ENCODE measurements around the gene PRPS2.

PRPS2 gene

DNA sequence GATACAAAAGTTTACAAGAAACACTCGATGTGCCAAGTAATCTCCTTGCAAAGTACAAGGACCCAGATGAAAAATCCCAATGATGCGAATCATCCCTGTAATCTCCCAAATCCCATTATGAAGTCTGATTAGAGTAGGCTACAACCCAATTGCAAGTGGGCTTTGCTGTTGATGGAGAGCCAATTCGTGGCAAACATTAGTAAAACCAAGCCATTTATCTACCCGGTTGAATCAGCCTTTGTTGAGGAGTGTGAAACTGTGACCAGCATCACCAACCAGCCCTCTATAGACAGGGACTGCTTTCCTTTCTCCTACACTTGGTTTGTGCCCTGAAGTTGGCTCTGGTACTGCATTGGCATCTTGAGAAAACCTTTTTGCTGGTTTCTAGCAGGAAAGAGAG is 1.2 kb upstream of the PRPS2 start:
- no peaks in the 10 kb centered on the region for H3K36me3 ChIP-seq (ENCODE audit: insufficient read depth, low read length)
- peaks cover 10% of the 10 kb centered on the region for H3K27me3 ChIP-seq (ENCODE audit: insufficient read depth, low read length)
- H3K9me3 ChIP-seq (ENCODE audit: low read length) = no peaks in the 10 kb centered on the region
- H3K4me3 ChIP-seq (ENCODE audit: low read length) = no peak overlapping the region
- H2AFZ ChIP-seq (ENCODE audit: low read depth, low read length) = no peak overlapping the region
- H3K4me1 ChIP-seq (ENCODE audit: insufficient read depth, low read length) = no peaks in the 10 kb centered on the region

DNA sequence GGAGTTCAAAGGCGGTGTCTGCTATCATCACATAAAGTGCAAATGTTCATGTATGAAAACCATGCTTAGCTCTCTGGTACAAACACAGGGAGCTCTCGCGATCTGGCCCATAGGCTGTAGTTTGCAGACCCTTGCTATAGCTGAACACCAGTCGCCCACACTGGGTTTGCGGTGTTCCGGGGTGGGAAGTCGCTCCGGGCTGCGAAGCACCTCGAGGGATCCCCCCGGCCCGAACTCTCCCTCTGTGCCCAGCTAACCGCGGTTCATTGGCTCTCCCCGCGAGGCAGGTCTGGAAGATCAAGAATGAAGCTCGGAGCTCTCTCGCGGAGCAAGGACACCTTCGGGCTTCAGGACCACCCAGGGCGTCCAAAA is 341 bp upstream of the PRPS2 start:
- Histone ChIP-seq H3K4me1 (ENCODE audit: insufficient read depth, low read length) (no peaks in the 10 kb centered on the region), H3K9me3 (ENCODE audit: low read length) (no peaks in the 10 kb centered on the region), H3K36me3 (ENCODE audit: insufficient read depth, low read length) (no peaks in the 10 kb centered on the region), H2AFZ (ENCODE audit: low read depth, low read length) (peak overlapping the region; percentile 12), H3K27me3 (ENCODE audit: insufficient read depth, low read length) (peaks cover 10% of the 10 kb centered on the region), H3K4me3 (ENCODE audit: low read length) (peak overlapping the region; percentile 66)

DNA sequence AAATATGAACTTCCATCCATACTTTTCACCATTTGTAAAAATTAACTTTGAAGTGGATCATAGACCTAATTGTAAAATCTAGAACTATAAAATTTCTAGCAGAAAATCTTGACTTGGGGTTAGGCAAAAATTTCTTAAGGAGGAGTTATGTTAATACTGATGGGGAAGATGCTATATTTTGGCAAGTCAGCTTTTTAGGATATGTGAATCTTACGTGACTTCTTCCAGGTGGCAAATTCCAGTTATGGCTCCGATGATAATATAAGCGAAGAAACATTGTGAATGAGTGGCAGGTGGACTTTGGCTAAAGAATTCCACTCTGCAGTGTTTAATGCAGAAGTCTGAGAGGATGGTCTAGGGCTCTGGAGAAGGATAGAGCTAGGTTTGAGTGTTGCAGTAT is 1.5 kb downstream of the PRPS2 start:
- H3K4me1 ChIP-seq (ENCODE audit: insufficient read depth, low read length) = no peaks in the 10 kb centered on the region

DNA sequence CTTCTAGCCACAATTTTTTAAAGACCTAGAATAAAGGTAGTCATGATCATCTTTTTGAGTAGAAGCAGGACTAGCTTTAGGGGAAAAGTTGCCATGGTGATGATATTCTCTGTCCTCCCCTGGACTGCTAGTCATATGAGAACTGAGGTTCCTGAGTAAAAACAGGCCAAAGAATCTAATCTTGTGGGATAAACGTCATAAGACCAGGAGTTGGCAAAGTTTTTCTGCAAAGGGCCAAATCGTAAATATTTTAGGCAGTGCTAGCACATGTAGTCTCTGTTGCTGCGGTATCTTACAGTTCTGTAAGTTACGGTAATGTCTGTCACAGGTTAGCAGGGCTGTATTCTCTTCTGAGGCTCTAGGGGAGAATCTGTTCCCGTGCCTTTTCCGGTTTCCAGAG is 3.4 kb downstream of the PRPS2 start:
- Histone ChIP-seq H3K36me3 (ENCODE audit: insufficient read depth, low read length) (no peaks in the 10 kb centered on the region), H3K4me1 (ENCODE audit: insufficient read depth, low read length) (no peaks in the 10 kb centered on the region), H3K9me3 (ENCODE audit: low read length) (no peaks in the 10 kb centered on the region), H2AFZ (ENCODE audit: low read depth, low read length) (no peak overlapping the region), H3K27me3 (ENCODE audit: insufficient read depth, low read length) (peaks cover 6% of the 10 kb centered on the region), H3K4me3 (ENCODE audit: low read length) (no peak overlapping the region)

More for the DNA sequence above, 1.5 kb downstream of the PRPS2 start:
- Histone ChIP-seq H2AFZ (ENCODE audit: low read depth, low read length) (no peak overlapping the region), H3K4me3 (ENCODE audit: low read length) (no peak overlapping the region), H3K36me3 (ENCODE audit: insufficient read depth, low read length) (no peaks in the 10 kb centered on the region), H3K27me3 (ENCODE audit: insufficient read depth, low read length) (peaks cover 10% of the 10 kb centered on the region), H3K9me3 (ENCODE audit: low read length) (no peaks in the 10 kb centered on the region)

DNA sequence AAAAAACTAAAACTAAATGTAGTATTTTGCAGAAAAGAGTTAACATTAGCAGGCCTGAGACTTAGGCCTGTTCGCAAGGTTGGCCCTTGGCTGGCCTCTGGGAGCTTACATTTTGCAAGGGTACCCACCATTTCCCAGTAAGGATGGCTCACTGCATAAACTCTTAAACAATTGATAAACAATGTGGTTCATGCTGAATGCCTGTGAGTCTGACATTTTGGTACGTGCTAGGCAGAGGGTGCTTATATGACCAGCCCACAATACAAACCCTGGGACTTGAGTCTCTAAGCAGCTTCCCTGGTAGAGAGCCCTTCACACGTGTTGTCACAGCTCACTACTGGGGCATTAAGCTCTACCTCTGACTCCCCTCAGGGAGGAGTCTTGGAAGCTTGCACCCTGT is 7.4 kb downstream of the PRPS2 start:
- H2AFZ ChIP-seq (ENCODE audit: low read depth, low read length) = no peak overlapping the region
- H3K9me3 ChIP-seq (ENCODE audit: low read length) = no peaks in the 10 kb centered on the region
- no peaks in the 10 kb centered on the region for H3K36me3 ChIP-seq (ENCODE audit: insufficient read depth, low read length)
- no peaks in the 10 kb centered on the region for H3K4me1 ChIP-seq (ENCODE audit: insufficient read depth, low read length)
- no peak overlapping the region for H3K4me3 ChIP-seq (ENCODE audit: low read length)
- no peaks in the 10 kb centered on the region for H3K27me3 ChIP-seq (ENCODE audit: insufficient read depth, low read length)

DNA sequence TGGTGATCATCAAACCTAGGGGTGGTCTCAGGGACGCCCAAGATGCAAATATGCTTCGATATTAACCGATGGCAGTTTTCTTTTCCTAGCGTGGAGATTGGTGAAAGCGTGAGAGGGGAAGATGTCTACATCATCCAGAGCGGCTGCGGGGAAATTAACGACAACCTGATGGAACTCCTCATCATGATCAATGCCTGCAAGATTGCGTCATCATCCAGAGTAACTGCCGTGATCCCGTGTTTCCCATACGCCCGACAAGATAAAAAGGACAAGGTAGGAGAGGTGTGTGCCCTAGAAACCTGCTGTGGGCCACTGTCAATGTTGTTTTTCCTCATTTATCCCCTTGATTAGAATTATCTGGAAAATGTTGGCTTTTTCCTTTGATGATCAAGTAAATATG is 7.9 kb downstream of the PRPS2 start:
- H3K4me1 ChIP-seq (ENCODE audit: insufficient read depth, low read length) = no peaks in the 10 kb centered on the region

DNA sequence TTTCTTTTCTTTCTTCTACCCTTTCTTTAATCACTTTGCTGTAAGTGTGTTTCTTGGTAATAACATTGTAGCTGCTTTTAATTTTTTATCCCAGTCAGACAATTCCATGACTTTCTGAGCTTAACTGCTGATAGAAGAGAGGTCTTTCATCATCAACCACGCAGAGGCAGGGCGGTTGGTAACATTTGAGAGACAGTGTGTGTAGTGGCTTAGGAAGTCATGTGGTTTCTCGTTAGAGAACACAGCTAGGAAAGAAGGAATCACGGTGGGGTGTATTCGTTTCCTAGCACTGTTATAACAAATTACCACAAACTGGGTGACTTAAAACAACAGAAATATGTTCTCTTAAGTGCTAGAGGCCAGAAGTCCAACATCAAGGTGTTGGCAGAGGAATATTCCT is 11.5 kb downstream of the PRPS2 start:
- H2AFZ ChIP-seq (ENCODE audit: low read depth, low read length) = no peak overlapping the region
- no peak overlapping the region for H3K4me3 ChIP-seq (ENCODE audit: low read length)
- peaks cover 3% of the 10 kb centered on the region for H3K36me3 ChIP-seq (ENCODE audit: insufficient read depth, low read length)
- H3K27me3 ChIP-seq (ENCODE audit: insufficient read depth, low read length) = no peaks in the 10 kb centered on the region
- H3K9me3 ChIP-seq (ENCODE audit: low read length) = no peaks in the 10 kb centered on the region
- H3K4me1 ChIP-seq (ENCODE audit: insufficient read depth, low read length) = no peaks in the 10 kb centered on the region

More for the DNA sequence above, 7.9 kb downstream of the PRPS2 start:
- Histone ChIP-seq H3K36me3 (ENCODE audit: insufficient read depth, low read length) (no peaks in the 10 kb centered on the region), H3K9me3 (ENCODE audit: low read length) (no peaks in the 10 kb centered on the region), H3K27me3 (ENCODE audit: insufficient read depth, low read length) (no peaks in the 10 kb centered on the region), H3K4me3 (ENCODE audit: low read length) (no peak overlapping the region), H2AFZ (ENCODE audit: low read depth, low read length) (no peak overlapping the region)

DNA sequence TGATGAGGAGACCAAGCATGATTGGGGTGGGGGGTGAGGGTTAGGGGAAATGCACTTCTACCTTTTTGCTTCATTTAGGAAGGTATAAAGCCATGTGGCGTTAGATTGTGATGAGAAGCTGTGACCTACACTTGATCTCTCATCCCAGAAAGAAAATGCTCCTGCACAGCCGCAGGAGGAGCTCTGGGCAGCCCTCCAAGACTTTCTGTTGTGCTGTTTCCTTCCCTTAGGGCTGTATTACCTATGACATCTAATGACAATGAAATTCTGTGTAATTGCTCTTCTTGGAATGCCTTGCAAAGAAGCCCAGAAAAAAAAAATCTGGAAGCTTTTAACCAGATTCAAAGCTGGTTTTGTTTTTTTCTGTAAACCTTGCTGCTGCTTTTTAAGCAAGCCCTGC is 13.4 kb downstream of the PRPS2 start:
- Histone ChIP-seq H3K4me1 (ENCODE audit: insufficient read depth, low read length) (no peaks in the 10 kb centered on the region), H3K9me3 (ENCODE audit: low read length) (no peaks in the 10 kb centered on the region), H2AFZ (ENCODE audit: low read depth, low read length) (no peak overlapping the region), H3K36me3 (ENCODE audit: insufficient read depth, low read length) (peaks cover 3% of the 10 kb centered on the region), H3K4me3 (ENCODE audit: low read length) (no peak overlapping the region), H3K27me3 (ENCODE audit: insufficient read depth, low read length) (no peaks in the 10 kb centered on the region)

DNA sequence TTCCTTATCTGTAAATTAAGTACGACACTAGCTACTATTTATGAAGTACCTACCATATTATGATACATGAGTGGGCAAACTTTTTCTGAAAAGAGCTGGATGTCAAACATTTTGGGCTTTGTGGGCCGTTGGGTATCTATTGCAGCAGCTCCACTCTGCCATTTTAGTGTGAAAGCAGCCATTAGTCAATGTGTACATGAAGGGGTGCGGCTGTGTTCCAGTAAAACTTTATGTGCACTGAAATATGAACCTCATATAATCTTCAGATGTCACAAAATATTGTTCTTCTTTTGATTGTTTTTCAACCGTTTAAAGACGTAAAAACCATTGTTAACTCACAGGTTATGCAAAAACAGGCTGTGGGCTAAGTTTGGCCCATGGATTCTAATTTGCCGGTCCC is 14.1 kb downstream of the PRPS2 start:
- no peak overlapping the region for H3K4me3 ChIP-seq (ENCODE audit: low read length)
- H3K9me3 ChIP-seq (ENCODE audit: low read length) = no peaks in the 10 kb centered on the region
- H3K36me3 ChIP-seq (ENCODE audit: insufficient read depth, low read length) = peaks cover 3% of the 10 kb centered on the region
- H3K4me1 ChIP-seq (ENCODE audit: insufficient read depth, low read length) = no peaks in the 10 kb centered on the region
- no peaks in the 10 kb centered on the region for H3K27me3 ChIP-seq (ENCODE audit: insufficient read depth, low read length)
- no peak overlapping the region for H2AFZ ChIP-seq (ENCODE audit: low read depth, low read length)

DNA sequence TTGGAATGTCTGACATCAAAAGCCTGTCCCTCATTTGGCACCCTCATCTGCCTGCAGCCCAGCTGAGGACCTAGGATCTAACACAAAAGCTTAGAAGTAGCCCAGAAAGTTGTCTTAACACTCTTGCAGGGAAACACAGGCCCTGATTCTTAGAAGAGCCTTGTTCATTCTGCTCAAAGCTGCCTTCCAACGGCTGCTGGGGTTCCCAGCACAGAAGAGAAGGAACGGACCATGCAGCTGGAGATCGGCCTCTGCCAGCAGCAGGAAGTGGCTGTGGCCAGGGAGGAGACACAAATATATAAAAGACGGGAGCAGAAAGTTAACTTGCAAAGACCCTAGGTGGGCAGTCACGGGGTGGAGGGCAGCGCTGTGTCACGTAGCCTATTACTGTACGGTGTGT is 20.4 kb downstream of the PRPS2 start:
- no peaks in the 10 kb centered on the region for H3K27me3 ChIP-seq (ENCODE audit: insufficient read depth, low read length)

DNA sequence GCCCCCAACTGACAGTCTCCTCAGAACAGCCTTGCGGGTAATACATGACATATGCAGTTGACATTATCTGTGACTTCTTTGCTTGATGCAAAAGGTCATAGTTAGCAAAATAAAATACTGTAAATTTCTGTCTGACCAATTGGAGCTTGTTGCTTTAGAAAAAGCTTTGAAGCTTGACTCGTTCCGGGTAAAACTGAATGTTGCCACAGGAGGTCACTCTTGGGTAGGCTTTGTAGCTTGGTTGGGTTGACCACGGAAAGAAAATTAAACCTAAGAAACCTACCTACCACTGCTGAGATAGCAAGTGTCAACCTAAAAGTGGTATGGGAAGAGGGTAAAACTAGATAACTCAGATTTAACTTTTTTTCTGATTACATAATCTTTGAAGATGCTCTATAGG is 23.2 kb downstream of the PRPS2 start:
- Histone ChIP-seq H3K4me3 (ENCODE audit: low read length) (no peak overlapping the region), H3K9me3 (ENCODE audit: low read length) (no peaks in the 10 kb centered on the region), H2AFZ (ENCODE audit: low read depth, low read length) (no peak overlapping the region), H3K27me3 (ENCODE audit: insufficient read depth, low read length) (no peaks in the 10 kb centered on the region), H3K4me1 (ENCODE audit: insufficient read depth, low read length) (no peaks in the 10 kb centered on the region), H3K36me3 (ENCODE audit: insufficient read depth, low read length) (peaks cover 6% of the 10 kb centered on the region)

More for the DNA sequence above, 20.4 kb downstream of the PRPS2 start:
- Histone ChIP-seq H3K9me3 (ENCODE audit: low read length) (no peaks in the 10 kb centered on the region), H3K36me3 (ENCODE audit: insufficient read depth, low read length) (peaks cover 5% of the 10 kb centered on the region), H3K4me1 (ENCODE audit: insufficient read depth, low read length) (no peaks in the 10 kb centered on the region), H3K4me3 (ENCODE audit: low read length) (no peak overlapping the region), H2AFZ (ENCODE audit: low read depth, low read length) (no peak overlapping the region)

DNA sequence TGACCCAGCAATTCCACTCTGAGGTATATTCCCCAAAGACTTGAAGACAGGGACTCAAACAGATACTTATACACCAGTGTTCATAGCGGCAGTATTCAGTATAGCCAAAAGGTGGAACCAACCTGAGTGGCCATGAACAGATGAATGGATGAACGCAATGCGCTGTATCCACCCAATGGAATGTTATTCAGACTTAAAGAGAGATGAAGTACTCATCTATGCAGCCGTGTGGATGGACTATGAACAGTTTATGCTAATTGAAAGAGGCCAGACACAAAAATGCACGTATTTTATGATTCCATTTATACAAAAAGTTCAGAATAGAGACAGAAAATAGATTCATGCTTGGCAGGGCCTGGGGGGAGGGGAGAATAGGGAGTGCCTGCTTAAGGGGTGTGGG is 26.3 kb downstream of the PRPS2 start:
- no peaks in the 10 kb centered on the region for H3K27me3 ChIP-seq (ENCODE audit: insufficient read depth, low read length)
- no peaks in the 10 kb centered on the region for H3K9me3 ChIP-seq (ENCODE audit: low read length)
- H2AFZ ChIP-seq (ENCODE audit: low read depth, low read length) = no peak overlapping the region
- no peaks in the 10 kb centered on the region for H3K4me1 ChIP-seq (ENCODE audit: insufficient read depth, low read length)
- no peak overlapping the region for H3K4me3 ChIP-seq (ENCODE audit: low read length)
- peaks cover 3% of the 10 kb centered on the region for H3K36me3 ChIP-seq (ENCODE audit: insufficient read depth, low read length)

DNA sequence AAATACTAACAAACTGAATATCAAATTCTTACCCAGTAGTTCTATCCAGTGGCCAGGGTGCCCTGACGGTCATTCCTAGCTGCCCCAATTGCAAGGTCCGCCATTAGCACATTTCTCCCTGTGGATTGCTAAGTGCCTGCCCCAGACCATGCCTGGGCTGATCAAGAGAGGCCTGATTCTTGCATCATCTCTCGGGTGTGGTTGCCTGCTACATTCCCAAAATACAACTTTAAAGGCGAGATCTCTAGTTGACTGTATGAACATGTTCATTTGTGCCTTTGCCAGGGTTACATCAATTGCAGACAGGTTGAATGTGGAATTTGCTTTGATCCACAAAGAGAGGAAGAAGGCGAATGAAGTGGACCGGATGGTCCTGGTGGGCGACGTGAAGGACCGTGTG is 28.0 kb downstream of the PRPS2 start:
- no peaks in the 10 kb centered on the region for H3K9me3 ChIP-seq (ENCODE audit: low read length)
- H3K4me3 ChIP-seq (ENCODE audit: low read length) = no peak overlapping the region

DNA sequence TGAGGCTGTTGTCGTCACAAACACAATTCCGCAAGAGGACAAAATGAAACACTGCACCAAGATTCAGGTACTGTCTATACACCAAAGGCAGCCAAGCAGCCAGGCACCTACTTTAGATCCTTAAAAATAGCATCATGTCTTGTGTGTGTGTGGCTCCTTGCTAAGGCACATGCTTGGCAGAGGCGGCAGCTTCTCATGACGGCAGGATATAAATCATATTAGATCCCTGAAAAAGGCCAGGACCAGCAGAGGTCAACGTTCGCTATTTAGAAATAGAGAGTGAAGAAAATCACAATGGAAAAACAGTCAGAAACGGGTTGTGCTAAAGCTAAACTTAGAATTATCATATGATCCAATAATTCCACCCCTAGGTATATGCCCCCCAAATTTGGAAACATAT is 29.5 kb downstream of the PRPS2 start:
- Histone ChIP-seq H3K9me3 (ENCODE audit: low read length) (no peaks in the 10 kb centered on the region), H3K4me3 (ENCODE audit: low read length) (no peak overlapping the region), H3K27me3 (ENCODE audit: insufficient read depth, low read length) (no peaks in the 10 kb centered on the region), H3K4me1 (ENCODE audit: insufficient read depth, low read length) (no peaks in the 10 kb centered on the region), H3K36me3 (ENCODE audit: insufficient read depth, low read length) (peaks cover 7% of the 10 kb centered on the region), H2AFZ (ENCODE audit: low read depth, low read length) (no peak overlapping the region)

More for the DNA sequence above, 28.0 kb downstream of the PRPS2 start:
- peaks cover 7% of the 10 kb centered on the region for H3K36me3 ChIP-seq (ENCODE audit: insufficient read depth, low read length)
- no peaks in the 10 kb centered on the region for H3K27me3 ChIP-seq (ENCODE audit: insufficient read depth, low read length)
- H2AFZ ChIP-seq (ENCODE audit: low read depth, low read length) = no peak overlapping the region
- no peaks in the 10 kb centered on the region for H3K4me1 ChIP-seq (ENCODE audit: insufficient read depth, low read length)

Data from neuron (in vitro differentiated cells).